ENCODE measurements around the gene COMMD1. TPM values are rescaled to one million over a fixed set of nuclear protein-coding genes. Genes with fewer than 3 reads are reported as not detected.

COMMD1 gene
- total and polyA plus RNA-seq, 2 donors (not counting 1 experiment from before 2014, with no cell fraction given): 38.6 to 49.3 TPM

DNA sequence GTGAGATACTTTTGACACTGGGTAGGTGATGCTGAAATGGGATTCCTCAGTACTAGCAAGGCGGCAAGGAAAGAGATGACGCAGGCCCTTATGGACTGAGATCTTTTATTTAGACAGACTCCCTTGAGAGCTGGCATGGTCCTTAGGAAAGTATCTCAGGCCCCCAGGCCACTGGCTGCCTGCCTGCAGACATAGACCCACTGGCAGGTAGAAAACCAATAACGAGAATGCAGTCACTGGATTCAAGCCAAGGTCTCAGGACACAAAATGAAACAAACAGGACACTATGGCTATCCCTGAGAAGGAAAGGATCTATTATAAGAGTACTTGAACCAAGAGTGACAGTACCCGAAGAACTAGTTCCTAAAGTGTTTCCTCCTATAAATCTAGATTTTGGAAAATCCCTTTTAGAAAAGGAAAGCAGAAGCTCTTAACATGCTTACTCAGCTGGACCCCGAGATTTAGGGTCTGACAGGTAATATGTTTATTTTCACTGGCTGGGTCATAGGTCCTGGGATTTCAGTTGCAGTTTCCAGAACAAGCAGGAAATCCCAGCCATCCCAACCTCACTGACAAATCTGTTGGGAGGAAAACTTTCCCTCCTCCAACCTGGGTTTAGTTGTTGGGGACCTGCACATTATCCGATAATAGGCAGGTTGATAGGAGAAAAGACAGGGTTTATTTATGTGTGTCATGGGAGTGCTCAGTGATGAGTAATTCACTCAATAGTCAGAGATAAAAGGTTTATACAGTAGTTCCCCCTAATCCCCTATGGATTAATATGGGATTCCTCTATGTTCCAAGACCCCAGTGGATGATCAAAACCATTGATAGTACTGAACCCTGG is 44.5 kb downstream of the COMMD1 start:
- no peaks in the 10 kb centered on the region for H4K20me1 ChIP-seq (ENCODE audit: control insufficient read depth, extremely low read depth, insufficient read depth, low read length)
- TF ChIP-seq, protein P1, sequence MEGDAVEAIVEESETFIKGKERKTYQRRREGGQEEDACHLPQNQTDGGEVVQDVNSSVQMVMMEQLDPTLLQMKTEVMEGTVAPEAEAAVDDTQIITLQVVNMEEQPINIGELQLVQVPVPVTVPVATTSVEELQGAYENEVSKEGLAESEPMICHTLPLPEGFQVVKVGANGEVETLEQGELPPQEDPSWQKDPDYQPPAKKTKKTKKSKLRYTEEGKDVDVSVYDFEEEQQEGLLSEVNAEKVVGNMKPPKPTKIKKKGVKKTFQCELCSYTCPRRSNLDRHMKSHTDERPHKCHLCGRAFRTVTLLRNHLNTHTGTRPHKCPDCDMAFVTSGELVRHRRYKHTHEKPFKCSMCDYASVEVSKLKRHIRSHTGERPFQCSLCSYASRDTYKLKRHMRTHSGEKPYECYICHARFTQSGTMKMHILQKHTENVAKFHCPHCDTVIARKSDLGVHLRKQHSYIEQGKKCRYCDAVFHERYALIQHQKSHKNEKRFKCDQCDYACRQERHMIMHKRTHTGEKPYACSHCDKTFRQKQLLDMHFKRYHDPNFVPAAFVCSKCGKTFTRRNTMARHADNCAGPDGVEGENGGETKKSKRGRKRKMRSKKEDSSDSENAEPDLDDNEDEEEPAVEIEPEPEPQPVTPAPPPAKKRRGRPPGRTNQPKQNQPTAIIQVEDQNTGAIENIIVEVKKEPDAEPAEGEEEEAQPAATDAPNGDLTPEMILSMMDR (conservative IDR thresholded peaks at IDR 0.05 in 1 of 2, IDR thresholded peaks at IDR 0.05 in 1 of 2; ENCODE audit: low read depth in 1 of 2, low read length in 2 of 2): no peak
- TF ChIP-seq EZH2 (IDR thresholded peaks at IDR 0.05; ENCODE audit: low read length, missing control alignments): no peak
- H3K4me1 ChIP-seq (ENCODE audit: control insufficient read depth, extremely low read depth, insufficient read depth, low read length): peaks cover 2% of the 10 kb centered on the region
- H3K27ac ChIP-seq (ENCODE audit: insufficient read depth, low read length): no peak overlapping the region
- no peak overlapping the region for H3K4me3 ChIP-seq (replicated peaks in 1 of 4; ENCODE audit: control extremely low read depth in 1 of 4, insufficient read depth in 1 of 4, low read depth in 3 of 4, low read length in 4 of 4)
- no peaks in the 10 kb centered on the region for H3K36me3 ChIP-seq (ENCODE audit: control insufficient read depth, insufficient read depth, low read length)
- no peaks in the 10 kb centered on the region for H3K27me3 ChIP-seq (ENCODE audit: control insufficient read depth, insufficient read depth, low read length)
- DNase-seq (ENCODE audit: low read depth in 2 of 2): peak in 1 of 2 donors; percentile 14
- no peaks in the 10 kb centered on the region for H3K79me2 ChIP-seq (ENCODE audit: control insufficient read depth, insufficient read depth, low read length)
- H3K9ac ChIP-seq (ENCODE audit: insufficient read depth, low read length): no peak overlapping the region
- no peak overlapping the region for H2AFZ ChIP-seq (ENCODE audit: low read length)
- H3K9me3 ChIP-seq (ENCODE audit: control insufficient read depth, insufficient read depth, low read depth, low read length): no peaks in the 10 kb centered on the region
- H3K4me2 ChIP-seq (ENCODE audit: extremely low read depth, insufficient read depth, low read length): no peak overlapping the region

DNA sequence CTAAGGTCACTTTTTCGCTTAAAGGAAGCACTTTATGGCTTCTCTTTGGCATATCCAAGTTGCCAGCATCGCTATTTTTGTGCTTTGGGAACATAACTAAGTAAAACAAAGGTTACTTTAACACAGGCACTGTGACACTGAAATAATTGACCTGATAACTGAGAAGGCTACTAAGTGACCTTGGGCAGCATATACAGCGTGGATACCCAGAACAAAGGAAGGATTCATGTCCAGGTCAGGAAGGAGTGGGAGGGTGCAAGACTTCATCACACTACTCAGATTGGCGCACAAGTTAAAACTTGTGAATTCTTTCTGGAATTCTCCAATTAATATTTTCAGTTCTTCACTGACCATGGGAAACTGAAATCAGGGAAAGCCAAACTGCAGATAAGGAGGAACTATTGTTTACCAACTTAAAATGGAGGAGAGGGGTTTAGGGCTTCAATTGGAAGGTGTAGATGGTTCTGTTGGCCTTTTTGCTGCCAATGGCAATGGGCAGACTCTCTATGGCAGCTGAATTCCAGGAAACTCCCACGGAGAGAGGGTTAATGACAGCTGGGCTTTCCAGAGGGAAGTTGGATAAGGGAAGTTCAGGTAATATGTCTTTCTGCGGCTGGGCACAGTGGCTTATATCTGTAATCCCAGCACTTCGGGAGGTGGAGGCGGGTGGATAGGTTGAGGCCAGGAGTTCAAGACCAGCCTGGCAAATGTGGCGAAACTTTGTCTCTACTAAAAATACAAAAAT is 45.3 kb downstream of the COMMD1 start:
- Histone ChIP-seq H3K4me1 (ENCODE audit: control insufficient read depth, extremely low read depth, insufficient read depth, low read length) (peaks cover 2% of the 10 kb centered on the region), H3K36me3 (ENCODE audit: control insufficient read depth, insufficient read depth, low read length) (no peaks in the 10 kb centered on the region), H3K27me3 (ENCODE audit: control insufficient read depth, insufficient read depth, low read length) (no peaks in the 10 kb centered on the region), H4K20me1 (ENCODE audit: control insufficient read depth, extremely low read depth, insufficient read depth, low read length) (no peaks in the 10 kb centered on the region), H3K27ac (ENCODE audit: insufficient read depth, low read length) (no peak overlapping the region), H2AFZ (ENCODE audit: low read length) (no peak overlapping the region), H3K4me2 (ENCODE audit: extremely low read depth, insufficient read depth, low read length) (no peak overlapping the region), H3K9ac (ENCODE audit: insufficient read depth, low read length) (no peak overlapping the region), H3K9me3 (ENCODE audit: control insufficient read depth, insufficient read depth, low read depth, low read length) (no peaks in the 10 kb centered on the region), H3K79me2 (ENCODE audit: control insufficient read depth, insufficient read depth, low read length) (no peaks in the 10 kb centered on the region), H3K4me3 (replicated peaks in 1 of 4; ENCODE audit: control extremely low read depth in 1 of 4, insufficient read depth in 1 of 4, low read depth in 3 of 4, low read length in 4 of 4) (no peak overlapping the region)
- TF ChIP-seq, protein P1 (conservative IDR thresholded peaks at IDR 0.05 in 1 of 2, IDR thresholded peaks at IDR 0.05 in 1 of 2; ENCODE audit: low read depth in 1 of 2, low read length in 2 of 2): no peak
- no peak for TF ChIP-seq EZH2 (IDR thresholded peaks at IDR 0.05; ENCODE audit: low read length, missing control alignments)
- DNase-seq (ENCODE audit: low read depth in 2 of 2): no peak

DNA sequence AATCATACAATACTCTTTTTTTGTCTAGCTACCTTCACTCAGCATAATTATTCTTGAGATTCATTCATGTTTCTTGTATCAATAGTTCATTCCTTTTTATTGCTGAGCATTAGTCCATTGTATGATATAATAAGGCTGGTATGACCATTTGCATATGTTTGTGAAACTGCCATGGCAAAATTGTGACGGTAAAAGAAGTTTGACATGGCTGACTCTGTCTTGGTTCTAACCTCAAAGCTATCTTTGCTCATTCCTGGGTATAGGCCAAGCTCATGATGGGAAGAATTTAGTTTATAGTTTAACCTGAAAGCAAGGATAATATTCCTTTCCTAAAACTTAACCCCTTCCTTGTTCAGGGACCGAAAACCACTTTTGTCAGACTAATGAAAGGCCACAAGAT is 46.4 kb downstream of the COMMD1 start:
- Histone ChIP-seq H2AFZ (ENCODE audit: low read length) (no peak overlapping the region), H3K4me3 (replicated peaks in 1 of 4; ENCODE audit: control extremely low read depth in 1 of 4, insufficient read depth in 1 of 4, low read depth in 3 of 4, low read length in 4 of 4) (no peak overlapping the region), H3K9me3 (ENCODE audit: control insufficient read depth, insufficient read depth, low read depth, low read length) (no peaks in the 10 kb centered on the region), H3K4me1 (ENCODE audit: control insufficient read depth, extremely low read depth, insufficient read depth, low read length) (no peaks in the 10 kb centered on the region), H3K36me3 (ENCODE audit: control insufficient read depth, insufficient read depth, low read length) (no peaks in the 10 kb centered on the region), H3K4me2 (ENCODE audit: extremely low read depth, insufficient read depth, low read length) (no peak overlapping the region), H3K79me2 (ENCODE audit: control insufficient read depth, insufficient read depth, low read length) (no peaks in the 10 kb centered on the region), H3K9ac (ENCODE audit: insufficient read depth, low read length) (no peak overlapping the region), H4K20me1 (ENCODE audit: control insufficient read depth, extremely low read depth, insufficient read depth, low read length) (no peaks in the 10 kb centered on the region), H3K27me3 (ENCODE audit: control insufficient read depth, insufficient read depth, low read length) (no peaks in the 10 kb centered on the region), H3K27ac (ENCODE audit: insufficient read depth, low read length) (no peak overlapping the region)
- peak in 1 of 2 donors; percentile 67 for DNase-seq (ENCODE audit: low read depth in 2 of 2)
- no peak for TF ChIP-seq EZH2 (IDR thresholded peaks at IDR 0.05; ENCODE audit: low read length, missing control alignments)
- TF ChIP-seq, protein P1 (conservative IDR thresholded peaks at IDR 0.05 in 1 of 2, IDR thresholded peaks at IDR 0.05 in 1 of 2; ENCODE audit: low read depth in 1 of 2, low read length in 2 of 2): no peak
